ENCODE measurements around the gene PHF13. TPM values are rescaled to one million over a fixed set of nuclear protein-coding genes. Genes with fewer than 3 reads are reported as not detected.

Gene PHF13
- total RNA-seq, 4 donors from 2014 or later, result 12.6 to 21.7 (median 17.0) TPM

GRCh38 chr1:6582370-6582769 is 31.2 kb upstream of the PHF13 start:
- Histone ChIP-seq H3K9me3 (no peaks in the 10 kb centered on the region), H3K36me3 (no peaks in the 10 kb centered on the region), H3K27ac (no peak overlapping the region), H3K27me3 (no peaks in the 10 kb centered on the region), H3K4me1 (peaks cover 60% of the 10 kb centered on the region), H3K4me3 (no peak overlapping the region)
- TF ChIP-seq POLR2A (IDR thresholded peaks at IDR 0.05), result no peak
- TF ChIP-seq EP300 (IDR thresholded peaks at IDR 0.05), result no peak
- no peak for TF ChIP-seq POLR2AphosphoS5 (IDR thresholded peaks at IDR 0.05)
- no peak for TF ChIP-seq CTCF (IDR thresholded peaks at IDR 0.05)
- WGBS, result 85% methylated on average over 1 of the region's 1 CpG
- no peak for DNase-seq (ENCODE audit: low spot score in 2 of 2)

GRCh38 chr1:6584126-6585080 is 29.1 kb upstream of the PHF13 start:
- no peaks in the 10 kb centered on the region for H3K27me3 ChIP-seq
- peaks cover 73% of the 10 kb centered on the region for H3K4me1 ChIP-seq

GRCh38 chr1:6585081-6585722 is 28.3 kb upstream of the PHF13 start:
- 68% methylated on average over 9 of the region's 12 CpGs for WGBS
- DNase-seq (ENCODE audit: low spot score in 2 of 2), result no peak

More at GRCh38 chr1:6584126-6585080, 29.1 kb upstream of the PHF13 start:
- no peak overlapping the region for H3K27ac ChIP-seq
- H3K9me3 ChIP-seq, result no peaks in the 10 kb centered on the region
- no peak for TF ChIP-seq EP300 (IDR thresholded peaks at IDR 0.05)
- TF ChIP-seq POLR2A (IDR thresholded peaks at IDR 0.05), result no peak
- no peak for TF ChIP-seq POLR2AphosphoS5 (IDR thresholded peaks at IDR 0.05)
- no peak for TF ChIP-seq CTCF (IDR thresholded peaks at IDR 0.05)
- no peak for DNase-seq (ENCODE audit: low spot score in 2 of 2)
- 52% methylated on average over 21 of the region's 21 CpGs for WGBS
- H3K36me3 ChIP-seq, result peaks cover 17% of the 10 kb centered on the region
- H3K4me3 ChIP-seq, result no peak overlapping the region

GRCh38 chr1:6585841-6586240 is 27.7 kb upstream of the PHF13 start:
- Histone ChIP-seq H3K4me1 (peaks cover 70% of the 10 kb centered on the region), H3K4me3 (no peak overlapping the region), H3K27ac (peak overlapping the region; percentile 13), H3K9me3 (no peaks in the 10 kb centered on the region), H3K27me3 (no peaks in the 10 kb centered on the region), H3K36me3 (peaks cover 32% of the 10 kb centered on the region)
- 71% methylated on average over 4 of the region's 7 CpGs for WGBS
- no peak for DNase-seq (ENCODE audit: low spot score in 2 of 2)
- TF ChIP-seq CTCF (IDR thresholded peaks at IDR 0.05), result no peak
- TF ChIP-seq POLR2AphosphoS5 (IDR thresholded peaks at IDR 0.05), result no peak
- TF ChIP-seq EP300 (IDR thresholded peaks at IDR 0.05), result no peak
- no peak for TF ChIP-seq POLR2A (IDR thresholded peaks at IDR 0.05)

More at GRCh38 chr1:6585081-6585722, 28.3 kb upstream of the PHF13 start:
- Histone ChIP-seq H3K27me3 (no peaks in the 10 kb centered on the region), H3K36me3 (peaks cover 25% of the 10 kb centered on the region), H3K27ac (peak overlapping the region; percentile 13), H3K4me3 (no peak overlapping the region), H3K4me1 (peaks cover 76% of the 10 kb centered on the region), H3K9me3 (no peaks in the 10 kb centered on the region)
- TF ChIP-seq POLR2A (IDR thresholded peaks at IDR 0.05), result no peak
- no peak for TF ChIP-seq POLR2AphosphoS5 (IDR thresholded peaks at IDR 0.05)
- no peak for TF ChIP-seq EP300 (IDR thresholded peaks at IDR 0.05)
- TF ChIP-seq CTCF (IDR thresholded peaks at IDR 0.05), result no peak

GRCh38 chr1:6586404-6586816 is 27.1 kb upstream of the PHF13 start:
- peaks cover 64% of the 10 kb centered on the region for H3K4me1 ChIP-seq
- WGBS, result 67% methylated on average over 4 of the region's 11 CpGs

More at GRCh38 chr1:6586404-6586816, 27.1 kb upstream of the PHF13 start:
- Histone ChIP-seq H3K27ac (no peak overlapping the region), H3K27me3 (no peaks in the 10 kb centered on the region), H3K9me3 (no peaks in the 10 kb centered on the region), H3K4me3 (no peak overlapping the region), H3K36me3 (peaks cover 35% of the 10 kb centered on the region)
- TF ChIP-seq POLR2AphosphoS5 (IDR thresholded peaks at IDR 0.05), result no peak
- no peak for TF ChIP-seq EP300 (IDR thresholded peaks at IDR 0.05)
- no peak for DNase-seq (ENCODE audit: low spot score in 2 of 2)
